ENCODE data around the gene TMSB10. TPM values are rescaled to one million over a fixed set of nuclear protein-coding genes. Genes with fewer than 3 reads are reported as not detected.
A peak's percentile ranks its signal among the peaks of the same experiment; 100 is the strongest.
"Not testable (repeated sequence)": the region's sequence is repeated elsewhere in the genome, so short reads cannot be mapped to it uniquely, and the experiment has no call there.

Gene TMSB10
- total and polyA plus RNA-seq, 2 donors (not counting 1 experiment from before 2014, with no cell fraction given): 7,414 to 8,130 TPM

DNA sequence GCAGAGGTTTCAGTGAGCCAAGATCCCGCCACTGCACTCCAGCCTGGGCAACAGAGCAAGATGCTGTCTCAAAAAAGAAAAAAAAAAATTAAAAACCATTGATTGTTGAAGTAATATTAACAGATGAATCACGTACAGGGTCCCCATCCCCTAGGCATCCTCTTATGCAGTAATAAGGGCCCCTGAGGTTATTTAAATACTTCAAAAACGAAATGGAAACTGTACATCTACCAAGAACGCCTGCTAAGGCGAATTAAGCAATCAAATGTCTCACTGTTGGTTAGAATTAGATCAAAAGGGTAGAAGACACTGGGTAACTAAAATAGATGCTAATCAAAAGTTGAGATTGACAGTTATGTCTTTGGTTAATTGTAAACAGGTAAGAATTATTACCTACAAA lies 32.1 kb upstream of the TMSB10 start:
- Histone ChIP-seq H3K4me3 (replicated peaks in 1 of 4; ENCODE audit: control extremely low read depth in 1 of 4, insufficient read depth in 1 of 4, low read depth in 3 of 4, low read length in 4 of 4) (no peak overlapping the region), H3K36me3 (ENCODE audit: control insufficient read depth, insufficient read depth, low read length) (no peaks in the 10 kb centered on the region), H3K9me3 (ENCODE audit: control insufficient read depth, insufficient read depth, low read depth, low read length) (no peaks in the 10 kb centered on the region), H3K79me2 (ENCODE audit: control insufficient read depth, insufficient read depth, low read length) (no peaks in the 10 kb centered on the region), H3K27ac (ENCODE audit: insufficient read depth, low read length) (no peak overlapping the region), H4K20me1 (ENCODE audit: control insufficient read depth, extremely low read depth, insufficient read depth, low read length) (no peaks in the 10 kb centered on the region), H3K4me2 (ENCODE audit: extremely low read depth, insufficient read depth, low read length) (no peak overlapping the region), H3K9ac (ENCODE audit: insufficient read depth, low read length) (no peak overlapping the region), H3K4me1 (ENCODE audit: control insufficient read depth, extremely low read depth, insufficient read depth, low read length) (no peaks in the 10 kb centered on the region), H2AFZ (ENCODE audit: low read length) (no peak overlapping the region), H3K27me3 (ENCODE audit: control insufficient read depth, insufficient read depth, low read length) (no peaks in the 10 kb centered on the region)
- TF ChIP-seq, protein P1, sequence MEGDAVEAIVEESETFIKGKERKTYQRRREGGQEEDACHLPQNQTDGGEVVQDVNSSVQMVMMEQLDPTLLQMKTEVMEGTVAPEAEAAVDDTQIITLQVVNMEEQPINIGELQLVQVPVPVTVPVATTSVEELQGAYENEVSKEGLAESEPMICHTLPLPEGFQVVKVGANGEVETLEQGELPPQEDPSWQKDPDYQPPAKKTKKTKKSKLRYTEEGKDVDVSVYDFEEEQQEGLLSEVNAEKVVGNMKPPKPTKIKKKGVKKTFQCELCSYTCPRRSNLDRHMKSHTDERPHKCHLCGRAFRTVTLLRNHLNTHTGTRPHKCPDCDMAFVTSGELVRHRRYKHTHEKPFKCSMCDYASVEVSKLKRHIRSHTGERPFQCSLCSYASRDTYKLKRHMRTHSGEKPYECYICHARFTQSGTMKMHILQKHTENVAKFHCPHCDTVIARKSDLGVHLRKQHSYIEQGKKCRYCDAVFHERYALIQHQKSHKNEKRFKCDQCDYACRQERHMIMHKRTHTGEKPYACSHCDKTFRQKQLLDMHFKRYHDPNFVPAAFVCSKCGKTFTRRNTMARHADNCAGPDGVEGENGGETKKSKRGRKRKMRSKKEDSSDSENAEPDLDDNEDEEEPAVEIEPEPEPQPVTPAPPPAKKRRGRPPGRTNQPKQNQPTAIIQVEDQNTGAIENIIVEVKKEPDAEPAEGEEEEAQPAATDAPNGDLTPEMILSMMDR (conservative IDR thresholded peaks at IDR 0.05 in 1 of 2, IDR thresholded peaks at IDR 0.05 in 1 of 2; ENCODE audit: low read depth in 1 of 2, low read length in 2 of 2): no peak
- no peak for DNase-seq (ENCODE audit: low read depth in 2 of 2)

DNA sequence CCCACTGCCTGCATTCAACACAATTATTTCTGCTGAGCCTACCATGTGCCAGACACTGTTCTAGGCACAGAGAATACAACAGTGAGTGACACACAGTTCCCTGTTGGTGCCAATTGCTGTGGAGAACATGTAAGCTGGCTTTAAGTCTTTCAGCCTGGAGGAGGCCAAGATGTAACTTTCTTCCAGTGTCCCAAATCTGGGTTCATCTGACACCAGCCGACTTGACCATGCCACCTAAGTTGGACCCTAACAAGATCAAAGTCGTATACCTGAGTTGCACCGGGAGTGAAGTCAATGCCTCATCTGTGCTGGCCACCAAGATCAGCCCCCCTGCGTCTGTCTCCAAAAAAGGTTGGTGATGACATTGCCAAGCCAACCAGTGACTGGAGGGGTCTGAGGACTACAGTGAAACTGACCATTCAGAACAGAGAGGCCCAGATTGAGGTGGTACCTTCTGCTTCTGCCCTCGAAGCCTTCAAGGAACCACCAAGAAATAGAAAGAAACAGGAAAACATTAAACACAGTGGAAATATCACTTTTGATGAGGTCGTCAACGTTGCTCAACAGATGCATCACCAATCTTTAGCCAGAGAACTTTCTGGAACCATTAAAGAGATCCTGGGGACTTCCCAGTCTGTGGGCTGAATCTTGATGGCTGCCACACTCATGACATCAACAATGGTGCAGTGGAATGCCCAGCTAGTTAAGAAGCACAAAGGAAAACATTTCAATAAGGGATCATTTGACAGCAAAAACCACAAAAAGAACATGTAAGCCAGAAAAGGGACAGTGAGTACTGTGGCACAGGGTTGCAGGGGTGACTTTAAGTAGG lies 30.9 kb upstream of the TMSB10 start:
- no peaks in the 10 kb centered on the region for H3K79me2 ChIP-seq (ENCODE audit: control insufficient read depth, insufficient read depth, low read length)
- H3K27ac ChIP-seq (ENCODE audit: insufficient read depth, low read length): no peak overlapping the region
- H3K4me3 ChIP-seq (replicated peaks in 1 of 4; ENCODE audit: control extremely low read depth in 1 of 4, insufficient read depth in 1 of 4, low read depth in 3 of 4, low read length in 4 of 4): no peak overlapping the region
- no peak overlapping the region for H3K4me2 ChIP-seq (ENCODE audit: extremely low read depth, insufficient read depth, low read length)
- no peak for TF ChIP-seq EZH2 (IDR thresholded peaks at IDR 0.05; ENCODE audit: low read length, missing control alignments)
- TF ChIP-seq, protein P1 (conservative IDR thresholded peaks at IDR 0.05 in 1 of 2, IDR thresholded peaks at IDR 0.05 in 1 of 2; ENCODE audit: low read depth in 1 of 2, low read length in 2 of 2): no peak
- no peak overlapping the region for H3K9ac ChIP-seq (ENCODE audit: insufficient read depth, low read length)
- no peaks in the 10 kb centered on the region for H4K20me1 ChIP-seq (ENCODE audit: control insufficient read depth, extremely low read depth, insufficient read depth, low read length)
- no peaks in the 10 kb centered on the region for H3K9me3 ChIP-seq (ENCODE audit: control insufficient read depth, insufficient read depth, low read depth, low read length)
- H3K4me1 ChIP-seq (ENCODE audit: control insufficient read depth, extremely low read depth, insufficient read depth, low read length): no peaks in the 10 kb centered on the region
- peaks cover 5% of the 10 kb centered on the region for H3K27me3 ChIP-seq (ENCODE audit: control insufficient read depth, insufficient read depth, low read length)
- peak in 1 of 2 donors; percentile 32 for DNase-seq (ENCODE audit: low read depth in 2 of 2)
- H3K36me3 ChIP-seq (ENCODE audit: control insufficient read depth, insufficient read depth, low read length): no peaks in the 10 kb centered on the region
- no peak overlapping the region for H2AFZ ChIP-seq (ENCODE audit: low read length)

- Histone ChIP-seq H3K27me3 (ENCODE audit: control insufficient read depth, insufficient read depth, low read length) (peaks cover 5% of the 10 kb centered on the region), H3K9ac (ENCODE audit: insufficient read depth, low read length) (no peak overlapping the region), H4K20me1 (ENCODE audit: control insufficient read depth, extremely low read depth, insufficient read depth, low read length) (no peaks in the 10 kb centered on the region), H3K4me2 (ENCODE audit: extremely low read depth, insufficient read depth, low read length) (no peak overlapping the region), H3K36me3 (ENCODE audit: control insufficient read depth, insufficient read depth, low read length) (no peaks in the 10 kb centered on the region), H3K4me3 (replicated peaks in 1 of 4; ENCODE audit: control extremely low read depth in 1 of 4, insufficient read depth in 1 of 4, low read depth in 3 of 4, low read length in 4 of 4) (no peak overlapping the region), H2AFZ (ENCODE audit: low read length) (no peak overlapping the region), H3K27ac (ENCODE audit: insufficient read depth, low read length) (no peak overlapping the region), H3K4me1 (ENCODE audit: control insufficient read depth, extremely low read depth, insufficient read depth, low read length) (no peaks in the 10 kb centered on the region), H3K79me2 (ENCODE audit: control insufficient read depth, insufficient read depth, low read length) (no peaks in the 10 kb centered on the region), H3K9me3 (ENCODE audit: control insufficient read depth, insufficient read depth, low read depth, low read length) (no peaks in the 10 kb centered on the region)
- no peak for DNase-seq (ENCODE audit: low read depth in 2 of 2)
- TF ChIP-seq EZH2 (IDR thresholded peaks at IDR 0.05; ENCODE audit: low read length, missing control alignments): no peak
- TF ChIP-seq, protein P1 (conservative IDR thresholded peaks at IDR 0.05 in 1 of 2, IDR thresholded peaks at IDR 0.05 in 1 of 2; ENCODE audit: low read depth in 1 of 2, low read length in 2 of 2): no peak
These were observed 30.3 kb upstream of the TMSB10 start for GRCh38 chr2:84875213-84875560.

DNA sequence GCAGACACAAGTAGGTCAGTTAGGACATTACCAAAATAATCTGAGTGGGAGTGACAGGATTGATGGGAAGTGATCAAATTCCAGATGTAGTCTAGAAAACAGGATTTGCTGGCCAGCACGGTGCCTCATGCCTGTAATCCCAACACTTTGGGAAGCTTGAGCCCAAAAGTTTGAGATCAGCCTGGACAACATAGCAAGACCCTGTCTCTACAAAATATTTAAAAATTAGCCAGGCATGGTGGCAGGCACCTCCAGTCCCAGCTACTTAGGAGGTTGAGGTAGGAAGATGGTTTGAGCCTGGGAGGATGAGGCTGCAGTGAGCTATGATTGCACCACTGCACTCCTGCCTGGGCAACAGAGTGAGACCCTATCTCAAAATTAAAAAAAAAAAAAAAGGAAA lies 29.8 kb upstream of the TMSB10 start:
- DNase-seq (ENCODE audit: low read depth in 2 of 2); H3K79me2 ChIP-seq (ENCODE audit: control insufficient read depth, insufficient read depth, low read length); H2AFZ ChIP-seq (ENCODE audit: low read length); H3K9me3 ChIP-seq (ENCODE audit: control insufficient read depth, insufficient read depth, low read depth, low read length); H3K4me1 ChIP-seq (ENCODE audit: control insufficient read depth, extremely low read depth, insufficient read depth, low read length); H3K36me3 ChIP-seq (ENCODE audit: control insufficient read depth, insufficient read depth, low read length); H3K27me3 ChIP-seq (ENCODE audit: control insufficient read depth, insufficient read depth, low read length); H3K4me3 ChIP-seq (replicated peaks in 1 of 4; ENCODE audit: control extremely low read depth in 1 of 4, insufficient read depth in 1 of 4, low read depth in 3 of 4, low read length in 4 of 4); H3K9ac ChIP-seq (ENCODE audit: insufficient read depth, low read length); H3K27ac ChIP-seq (ENCODE audit: insufficient read depth, low read length); H4K20me1 ChIP-seq (ENCODE audit: control insufficient read depth, extremely low read depth, insufficient read depth, low read length); H3K4me2 ChIP-seq (ENCODE audit: extremely low read depth, insufficient read depth, low read length): not testable (repeated sequence)
